Vagina (tissue), 2 donors: Measurements from ENCODE around the gene ANKRD18A. TPM values are rescaled to one million over a fixed set of nuclear protein-coding genes. Genes with fewer than 3 reads are reported as not detected.

Source experiments
- DNase-seq, 2 donors: peaks; one replicate each; pipeline ENCODE4 v3.0.0-alpha.2; 2017; ENCODE audit errors: extremely low spot score in 2 of 2
- H3K27ac ChIP-seq: fragments of 200-600 bp; sonication (generic); one replicate; pipeline ENCODE4 v1.5.1; 2019
- H3K27me3 ChIP-seq: fragments of 200-600 bp; sonication (generic); one replicate; pipeline ENCODE4 v1.5.1; 2019
- H3K36me3 ChIP-seq, 2 donors: fragments of 200-600 bp; sonication (generic); one replicate each; pipeline ENCODE4 v1.5.1; 2017 to 2019
- H3K4me1 ChIP-seq: fragments of 200-600 bp; sonication (generic); one replicate; pipeline ENCODE4 v1.5.1; 2019
- H3K4me3 ChIP-seq, 2 donors: fragments of 200-600 bp; sonication (generic); 1 replicate in 1 of 2; 2 replicates in 1 of 2; pipeline ENCODE4 v1.5.1; 2016 to 2019
- H3K9me3 ChIP-seq: fragments of 200-600 bp; sonication (generic); one replicate; pipeline ENCODE4 v1.5.1; 2019
- CTCF ChIP-seq, 3 experiments: fragments of 450-650 bp in 2 of 3; fragments of 200-600 bp in 1 of 3; sonication (generic) in 1 of 3; IDR thresholded peaks; one replicate each; pipeline ENCODE4 v1.5.1; 2017 to 2019; ENCODE audit warnings: antibody characterized with exemption in 3 of 3, mild to moderate bottlenecking in 2 of 3, moderate library complexity in 2 of 3
- POLR2A ChIP-seq, 2 donors: fragments of 450-650 bp; IDR thresholded peaks; one replicate each; pipeline ENCODE4 v1.6.1; 2017; ENCODE audit warnings: antibody characterized with exemption in 2 of 2, mild to moderate bottlenecking in 2 of 2, moderate library complexity in 2 of 2
- POLR2AphosphoS5 ChIP-seq, 2 donors: sonication (generic); formaldehyde crosslinking; IDR thresholded peaks; one replicate each; pipeline ENCODE4 v1.9.0; 2017; ENCODE audit warnings: antibody characterized with exemption in 2 of 2, mild to moderate bottlenecking in 2 of 2, low read depth in 1 of 2; ENCODE audit not compliant: insufficient read depth in 1 of 2
- intact Hi-C: fragments of 100-400 bp; cut with DNase I; formaldehyde crosslinking; loops from one replicate; pipeline ENCODE4 v1.15.1; 2023
- small RNA-seq: library from RNA; depleted of rRNA; stranded (forward); fragments of <200 nt; gene quantifications from one replicate; pipeline ENCODE3, GENCODE V24; 2016
- total RNA-seq: library from RNA; depleted of rRNA; stranded (reverse); fragments of >200 nt; gene quantifications from one replicate; pipeline ENCODE4 v1.2.3, GENCODE V29; 2016

Gene ANKRD18A
- total RNA-seq, 1 donor from 2014 or later, result 1.5 TPM

DNA sequence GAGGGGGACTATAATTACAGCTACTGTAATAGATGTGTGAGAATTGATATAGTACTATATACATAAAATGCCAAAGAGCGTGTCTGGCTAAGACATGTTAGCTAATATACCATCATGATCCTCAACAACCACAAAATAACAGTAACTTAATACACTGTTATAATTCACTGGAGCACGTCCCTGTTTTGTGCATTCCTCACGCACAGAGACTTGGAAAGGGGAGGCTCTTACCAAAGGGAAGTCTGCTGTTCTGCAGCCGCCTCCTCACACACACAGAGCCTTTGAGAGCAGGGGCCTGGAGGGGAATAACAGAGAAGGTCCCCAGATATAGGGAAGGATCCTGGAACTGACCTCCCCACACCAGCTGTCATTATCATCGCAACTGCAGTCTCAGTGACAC, 97.3 kb downstream of the ANKRD18A start:
- Histone ChIP-seq H3K27ac (no peak overlapping the region), H3K27me3 (no peaks in the 10 kb centered on the region), H3K4me1 (no peaks in the 10 kb centered on the region), H3K4me3 (no peak overlapping the region), H3K36me3 (no peaks in the 10 kb centered on the region), H3K9me3 (no peaks in the 10 kb centered on the region)
- TF ChIP-seq POLR2A (IDR thresholded peaks at IDR 0.05) (no peak), POLR2AphosphoS5 (IDR thresholded peaks at IDR 0.05; ENCODE audit: insufficient read depth in 1 of 2, low read depth in 1 of 2) (no peak), CTCF (IDR thresholded peaks at IDR 0.05) (no peak)
- no peak for DNase-seq
- intact Hi-C loops, result no loop called here

DNA sequence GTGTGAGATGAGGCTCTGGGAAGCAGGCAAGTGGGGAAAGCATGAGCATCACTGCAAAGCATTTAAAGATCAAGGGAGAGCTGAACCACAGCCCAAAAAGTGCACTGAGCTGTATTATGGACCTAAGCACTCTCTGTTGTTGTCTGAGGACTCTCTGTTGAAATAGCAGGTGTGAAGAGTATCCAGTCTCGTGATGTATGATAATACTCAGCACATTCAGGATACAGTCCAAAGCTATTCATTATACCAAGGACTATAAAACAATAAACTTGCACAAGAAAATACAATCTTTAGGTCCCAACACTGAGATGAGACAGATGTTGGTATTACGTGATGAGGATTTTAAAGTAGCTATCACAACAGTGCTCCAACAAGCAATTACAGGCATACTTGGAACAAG, 98.6 kb downstream of the ANKRD18A start:
- no peaks in the 10 kb centered on the region for H3K9me3 ChIP-seq
- H3K27ac ChIP-seq, result no peak overlapping the region
- H3K36me3 ChIP-seq, result no peaks in the 10 kb centered on the region
- H3K4me3 ChIP-seq, result no peak overlapping the region
- no peak for DNase-seq
- no peaks in the 10 kb centered on the region for H3K4me1 ChIP-seq
- no peaks in the 10 kb centered on the region for H3K27me3 ChIP-seq
- TF ChIP-seq CTCF (IDR thresholded peaks at IDR 0.05) (no peak), POLR2AphosphoS5 (IDR thresholded peaks at IDR 0.05; ENCODE audit: insufficient read depth in 1 of 2, low read depth in 1 of 2) (no peak), POLR2A (IDR thresholded peaks at IDR 0.05) (no peak)
- intact Hi-C loops, result no loop called here

Small RNA genes lying within 50 kb of the gene (small RNA-seq; reads per million reads assigned to genes)
- not detected for gene AL390726.1
- not detected for gene AL390726.2
- not detected for gene AL390726.3
- gene AL390726.4, result not detected
- gene AL390726.5, result not detected

Other genes starting within 250 kb of the ANKRD18A start
- 13.3 TPM for gene ALDH1B1, start 227.9 kb downstream of the ANKRD18A start, total RNA-seq
- not detected for gene IGFBPL1, start 196.1 kb downstream of the ANKRD18A start, total RNA-seq
- gene FAM240B, start 99.5 kb upstream of the ANKRD18A start, total RNA-seq, result not detected